HG02588 (cell line): ENCODE data around the gene HOATZ.

Source experiments
- ATAC-seq: cut with Tn5 transposase; IDR thresholded peaks from one replicate; pipeline ENCODE4 v1.9.1; 2021; ENCODE audit warnings: mild to moderate bottlenecking, moderate library complexity; ENCODE audit not compliant: unreplicated experiment

Gene HOATZ

GRCh38 chr11:111548525-111548924 is 33.9 kb downstream of the HOATZ start:
- ATAC-seq = no peak

GRCh38 chr11:111549196-111549868 is 34.8 kb downstream of the HOATZ start:
- ATAC-seq = no peak

- no peak for ATAC-seq
These were observed 35.3 kb downstream of the HOATZ start for GRCh38 chr11:111549869-111550203.

GRCh38 chr11:111550258-111550657 is 35.7 kb downstream of the HOATZ start:
- no peak for ATAC-seq

GRCh38 chr11:111554532-111554931 is 40.0 kb downstream of the HOATZ start:
- no peak for ATAC-seq

GRCh38 chr11:111555255-111555654 is 40.7 kb downstream of the HOATZ start:
- ATAC-seq = no peak

- no peak for ATAC-seq
These were observed 43.0 kb downstream of the HOATZ start for GRCh38 chr11:111557425-111558111.

GRCh38 chr11:111559800-111560464 is 45.4 kb downstream of the HOATZ start:
- no peak for ATAC-seq

GRCh38 chr11:111560800-111561199 is 46.2 kb downstream of the HOATZ start:
- no peak for ATAC-seq

- no peak for ATAC-seq
These were observed 46.7 kb downstream of the HOATZ start for GRCh38 chr11:111561306-111561705.

GRCh38 chr11:111561791-111562325 is 47.3 kb downstream of the HOATZ start:
- ATAC-seq = no peak

- no peak for ATAC-seq
These were observed 48.3 kb downstream of the HOATZ start for GRCh38 chr11:111562692-111563389.

- no peak for ATAC-seq
These were observed 50.6 kb downstream of the HOATZ start for GRCh38 chr11:111565114-111565720.

- no peak for ATAC-seq
These were observed 51.7 kb downstream of the HOATZ start for GRCh38 chr11:111566324-111566723.

- ATAC-seq = no peak
These were observed 54.9 kb downstream of the HOATZ start for GRCh38 chr11:111569476-111569875.

- no peak for ATAC-seq
These were observed 56.2 kb downstream of the HOATZ start for GRCh38 chr11:111570796-111571195.

GRCh38 chr11:111571829-111572501 is 57.4 kb downstream of the HOATZ start:
- ATAC-seq = no peak

GRCh38 chr11:111572581-111572980 is 58.0 kb downstream of the HOATZ start:
- no peak for ATAC-seq

- ATAC-seq = no peak
These were observed 59.3 kb downstream of the HOATZ start for GRCh38 chr11:111573821-111574249.
